DND-41 (cell line): Measurements from ENCODE around the gene DNAH3.
"Not testable (repeated sequence)": the region's sequence is repeated elsewhere in the genome, so short reads cannot be mapped to it uniquely, and the experiment has no call there.

ENCODE experiments used
- ATAC-seq: fragments of 200-7000 bp; cut with Tn5 transposase; 3 replicates; pipeline ENCODE4 v1.9.1; 2021; ENCODE audit warnings: low read depth; ENCODE audit not compliant: insufficient read depth
- DNase-seq: peaks from one replicate; pipeline ENCODE4 v3.0.0-alpha.2; 2020
- H2AFZ ChIP-seq: 2 replicates; pipeline ENCODE4 v1.6.0; 2012; ENCODE audit warnings: low read depth, low read length
- H3K27ac ChIP-seq: 2 replicates; pipeline ENCODE4 v1.5.1; 2012; ENCODE audit warnings: low read length, inconsistent platforms
- H3K27me3 ChIP-seq: fragments of 200-600 bp; sonication (generic); 2 replicates; pipeline ENCODE4 v1.6.0; 2012; ENCODE audit warnings: low read length, mild to moderate bottlenecking, inconsistent platforms; ENCODE audit not compliant: insufficient read depth, poor library complexity
- H3K36me3 ChIP-seq: 2 replicates; pipeline ENCODE4 v1.5.1; 2012; ENCODE audit warnings: low read length, inconsistent platforms; ENCODE audit not compliant: insufficient read depth
- H3K4me1 ChIP-seq: 2 replicates; pipeline ENCODE4 v1.5.1; 2012; ENCODE audit warnings: mild to moderate bottlenecking, low read length; ENCODE audit not compliant: insufficient read depth
- H3K4me2 ChIP-seq: 2 replicates; pipeline ENCODE4 v1.6.0; 2012; ENCODE audit warnings: mild to moderate bottlenecking, moderate library complexity, low read length, inconsistent platforms; ENCODE audit not compliant: insufficient read depth
- H3K4me3 ChIP-seq, 2 experiments: fragments of 200-600 bp in 1 of 2; shearing (Covaris generic) in 1 of 2; 2 replicates each; pipeline ENCODE4 v1.5.1; 2012 to 2016; ENCODE audit warnings: inconsistent platforms in 2 of 2, low read length in 2 of 2, mild to moderate bottlenecking in 2 of 2, low read depth in 1 of 2, moderate library complexity in 1 of 2
- H3K79me2 ChIP-seq: 2 replicates; pipeline ENCODE4 v1.6.0; 2012; ENCODE audit warnings: low read length, inconsistent platforms; ENCODE audit not compliant: insufficient read depth
- H3K9ac ChIP-seq: 2 replicates; pipeline ENCODE4 v1.6.0; 2012; ENCODE audit warnings: low read depth, mild to moderate bottlenecking, inconsistent platforms, low read length, moderate library complexity
- H3K9me3 ChIP-seq: 2 replicates; pipeline ENCODE4 v1.5.1; 2012; ENCODE audit warnings: low read length, moderate library complexity, mild to moderate bottlenecking, inconsistent platforms; ENCODE audit not compliant: insufficient read depth, severe bottlenecking
- H4K20me1 ChIP-seq: 2 replicates; pipeline ENCODE4 v1.6.0; 2012; ENCODE audit warnings: low read length; ENCODE audit not compliant: insufficient read depth
- EZH2 ChIP-seq: IDR thresholded peaks from 3 replicates; pipeline ENCODE4 v1.6.1; 2012; ENCODE audit warnings: borderline replicate concordance, low read depth, mild to moderate bottlenecking, moderate library complexity, low read length, inconsistent platforms; ENCODE audit not compliant: severe bottlenecking
- TF ChIP-seq, protein P1 (sequence below): IDR thresholded peaks from 2 replicates; pipeline ENCODE4 v1.5.1; 2012; ENCODE audit warnings: borderline replicate concordance, low read length, moderate library complexity, mild to moderate bottlenecking; ENCODE audit not compliant: poor library complexity, severe bottlenecking; ENCODE audit errors: extremely low read depth

The DNAH3 gene

GRCh38 chr16:21060027-21060510 is 90.6 kb downstream of the DNAH3 start:
- Histone ChIP-seq H3K4me2 (no peak overlapping the region), H2AFZ (no peak overlapping the region), H3K27ac (no peak overlapping the region), H3K79me2 (no peaks in the 10 kb centered on the region), H3K27me3 (no peaks in the 10 kb centered on the region), H3K9ac (no peak overlapping the region), H3K36me3 (no peaks in the 10 kb centered on the region), H3K9me3 (no peaks in the 10 kb centered on the region), H3K4me1 (no peaks in the 10 kb centered on the region), H3K4me3 (no peak overlapping the region), H4K20me1 (no peaks in the 10 kb centered on the region)
- no peak for TF ChIP-seq EZH2
- TF ChIP-seq, protein P1, sequence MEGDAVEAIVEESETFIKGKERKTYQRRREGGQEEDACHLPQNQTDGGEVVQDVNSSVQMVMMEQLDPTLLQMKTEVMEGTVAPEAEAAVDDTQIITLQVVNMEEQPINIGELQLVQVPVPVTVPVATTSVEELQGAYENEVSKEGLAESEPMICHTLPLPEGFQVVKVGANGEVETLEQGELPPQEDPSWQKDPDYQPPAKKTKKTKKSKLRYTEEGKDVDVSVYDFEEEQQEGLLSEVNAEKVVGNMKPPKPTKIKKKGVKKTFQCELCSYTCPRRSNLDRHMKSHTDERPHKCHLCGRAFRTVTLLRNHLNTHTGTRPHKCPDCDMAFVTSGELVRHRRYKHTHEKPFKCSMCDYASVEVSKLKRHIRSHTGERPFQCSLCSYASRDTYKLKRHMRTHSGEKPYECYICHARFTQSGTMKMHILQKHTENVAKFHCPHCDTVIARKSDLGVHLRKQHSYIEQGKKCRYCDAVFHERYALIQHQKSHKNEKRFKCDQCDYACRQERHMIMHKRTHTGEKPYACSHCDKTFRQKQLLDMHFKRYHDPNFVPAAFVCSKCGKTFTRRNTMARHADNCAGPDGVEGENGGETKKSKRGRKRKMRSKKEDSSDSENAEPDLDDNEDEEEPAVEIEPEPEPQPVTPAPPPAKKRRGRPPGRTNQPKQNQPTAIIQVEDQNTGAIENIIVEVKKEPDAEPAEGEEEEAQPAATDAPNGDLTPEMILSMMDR: no peak
- DNase-seq (no peak), ATAC-seq (no peak)

GRCh38 chr16:21057875-21058274 is 92.8 kb downstream of the DNAH3 start:
- H3K4me2 ChIP-seq: no peak overlapping the region
- no peak overlapping the region for H3K4me3 ChIP-seq
- DNase-seq (no peak), ATAC-seq (no peak)
- H3K27ac ChIP-seq: no peak overlapping the region
- no peaks in the 10 kb centered on the region for H3K4me1 ChIP-seq
- no peaks in the 10 kb centered on the region for H3K9me3 ChIP-seq
- TF ChIP-seq, protein P1: no peak
- no peak for TF ChIP-seq EZH2
- H4K20me1 ChIP-seq: no peaks in the 10 kb centered on the region
- H3K9ac ChIP-seq: no peak overlapping the region
- no peaks in the 10 kb centered on the region for H3K27me3 ChIP-seq
- H3K79me2 ChIP-seq: no peaks in the 10 kb centered on the region
- no peaks in the 10 kb centered on the region for H3K36me3 ChIP-seq
- no peak overlapping the region for H2AFZ ChIP-seq

DNA sequence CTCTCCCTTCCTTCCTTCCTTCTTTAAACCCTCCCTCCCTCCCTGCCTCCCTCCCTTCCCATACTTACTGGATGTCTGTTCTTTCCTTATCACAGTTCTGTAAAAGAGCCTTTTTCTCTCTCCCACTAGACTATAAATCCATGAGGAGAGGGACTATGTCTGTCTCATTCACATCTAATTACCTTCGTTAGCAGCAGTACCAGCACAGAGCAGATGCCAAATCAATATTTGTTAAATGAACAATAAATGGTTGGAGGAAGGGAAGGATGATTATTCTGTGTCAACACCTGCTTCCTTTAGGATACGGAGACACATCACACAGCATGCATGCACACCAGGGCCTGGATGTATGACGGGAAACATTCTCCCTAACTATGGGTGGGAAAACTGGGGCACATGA is 94.2 kb downstream of the DNAH3 start:
- no peaks in the 10 kb centered on the region for H3K36me3 ChIP-seq
- TF ChIP-seq, protein P1: no peak
- TF ChIP-seq EZH2: no peak
- no peak for ATAC-seq
- H3K27me3 ChIP-seq: no peaks in the 10 kb centered on the region
- H3K79me2 ChIP-seq: no peaks in the 10 kb centered on the region
- H4K20me1 ChIP-seq: no peaks in the 10 kb centered on the region
- H3K9ac ChIP-seq: no peak overlapping the region
- no peak overlapping the region for H3K4me2 ChIP-seq
- H2AFZ ChIP-seq: no peak overlapping the region
- no peaks in the 10 kb centered on the region for H3K9me3 ChIP-seq
- no peaks in the 10 kb centered on the region for H3K4me1 ChIP-seq
- no peak overlapping the region for H3K27ac ChIP-seq
- no peak for DNase-seq
- H3K4me3 ChIP-seq: no peak overlapping the region

DNA sequence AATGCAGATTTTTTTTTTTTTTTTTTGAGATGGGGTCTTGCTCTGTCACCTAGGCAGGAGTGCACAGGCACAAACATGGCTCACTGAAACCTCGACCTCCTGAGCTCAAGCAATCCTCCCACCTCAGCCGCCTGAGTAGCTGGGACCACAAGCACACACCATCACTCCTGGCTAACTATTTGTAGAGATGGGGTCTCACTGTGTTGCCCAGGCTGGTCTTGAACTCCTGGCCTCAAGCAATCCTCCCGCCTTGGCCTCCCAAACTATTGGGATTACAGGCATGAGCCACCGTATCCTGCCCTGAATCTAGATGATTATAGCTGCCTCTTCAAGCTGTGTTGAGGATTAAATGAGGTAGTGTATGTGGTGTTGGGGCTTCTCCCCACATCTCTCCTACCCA is 94.9 kb downstream of the DNAH3 start:
- not testable (repeated sequence) for H3K79me2 ChIP-seq, H3K36me3 ChIP-seq, H3K4me2 ChIP-seq, H2AFZ ChIP-seq, DNase-seq, H4K20me1 ChIP-seq, H3K4me1 ChIP-seq, H3K27ac ChIP-seq, H3K9me3 ChIP-seq, H3K9ac ChIP-seq, ATAC-seq, H3K27me3 ChIP-seq, H3K4me3 ChIP-seq
